Cardiac fibroblast (primary cell): ENCODE measurements around the gene ALDH4A1.

Experiments used
- DNase-seq, 2 donors: peaks; one replicate each; pipeline versions ENCODE4 v3.0.0 to v3.0.0-alpha.2; 2010; ENCODE audit warnings: low read depth in 2 of 2
- H3K4me3 ChIP-seq, 2 donors: replicated peaks in 1 of 2; 1 replicate in 1 of 2; 2 replicates in 1 of 2; pipeline ENCODE4 v1.5.1; 2011; ENCODE audit warnings: low read depth in 2 of 2, low read length in 2 of 2, mild to moderate bottlenecking in 2 of 2, moderate library complexity in 1 of 2
- CTCF ChIP-seq: IDR thresholded peaks from one replicate; pipeline ENCODE4 v1.5.1; 2011; ENCODE audit warnings: low read depth, mild to moderate bottlenecking, low read length, inconsistent platforms

ALDH4A1 gene

GRCh38 chr1:18866314-18866713 is 36.0 kb downstream of the ALDH4A1 start:
- H3K4me3 ChIP-seq: no peak overlapping the region
- DNase-seq: no peak
- TF ChIP-seq CTCF: no peak

- no peak for DNase-seq
- no peak overlapping the region for H3K4me3 ChIP-seq
- no peak for TF ChIP-seq CTCF
Observed at GRCh38 chr1:18865176-18865575, 37.2 kb downstream of the ALDH4A1 start.

- DNase-seq: no peak
- no peak overlapping the region for H3K4me3 ChIP-seq
- no peak for TF ChIP-seq CTCF
Observed at GRCh38 chr1:18861590-18861989, 40.8 kb downstream of the ALDH4A1 start.

GRCh38 chr1:18861082-18861481 is 41.3 kb downstream of the ALDH4A1 start:
- H3K4me3 ChIP-seq: no peak overlapping the region
- TF ChIP-seq CTCF: no peak

GRCh38 chr1:18859560-18859959 is 42.8 kb downstream of the ALDH4A1 start, which contains the start of gene TAS1R2:
TAS1R2 (minus strand) TSS chr1:18859660; CDS start chr1:18859660, 0 bp downstream.
- TF ChIP-seq CTCF: no peak
- DNase-seq: no peak

More at GRCh38 chr1:18861082-18861481, 41.3 kb downstream of the ALDH4A1 start:
- DNase-seq: no peak

GRCh38 chr1:18858070-18858688 is 44.2 kb downstream of the ALDH4A1 start:
- H3K4me3 ChIP-seq: no peak overlapping the region
- no peak for TF ChIP-seq CTCF
- no peak for DNase-seq

More at GRCh38 chr1:18859560-18859959, 42.8 kb downstream of the ALDH4A1 start, which contains the start of gene TAS1R2:
- H3K4me3 ChIP-seq: no peak within 1 kb of the TSS

GRCh38 chr1:18856435-18856834 is 45.9 kb downstream of the ALDH4A1 start:
- no peak for TF ChIP-seq CTCF
- no peak overlapping the region for H3K4me3 ChIP-seq
- no peak for DNase-seq
